GM19193 (cell line): ENCODE data around the gene TENT4A.

Source experiments
- POLR2A ChIP-seq: IDR thresholded peaks from 4 replicates; pipeline ENCODE4 v1.6.1; 2011; ENCODE audit not compliant: insufficient read depth, insufficient read length; ENCODE audit errors: extremely low read depth

TENT4A gene

DNA sequence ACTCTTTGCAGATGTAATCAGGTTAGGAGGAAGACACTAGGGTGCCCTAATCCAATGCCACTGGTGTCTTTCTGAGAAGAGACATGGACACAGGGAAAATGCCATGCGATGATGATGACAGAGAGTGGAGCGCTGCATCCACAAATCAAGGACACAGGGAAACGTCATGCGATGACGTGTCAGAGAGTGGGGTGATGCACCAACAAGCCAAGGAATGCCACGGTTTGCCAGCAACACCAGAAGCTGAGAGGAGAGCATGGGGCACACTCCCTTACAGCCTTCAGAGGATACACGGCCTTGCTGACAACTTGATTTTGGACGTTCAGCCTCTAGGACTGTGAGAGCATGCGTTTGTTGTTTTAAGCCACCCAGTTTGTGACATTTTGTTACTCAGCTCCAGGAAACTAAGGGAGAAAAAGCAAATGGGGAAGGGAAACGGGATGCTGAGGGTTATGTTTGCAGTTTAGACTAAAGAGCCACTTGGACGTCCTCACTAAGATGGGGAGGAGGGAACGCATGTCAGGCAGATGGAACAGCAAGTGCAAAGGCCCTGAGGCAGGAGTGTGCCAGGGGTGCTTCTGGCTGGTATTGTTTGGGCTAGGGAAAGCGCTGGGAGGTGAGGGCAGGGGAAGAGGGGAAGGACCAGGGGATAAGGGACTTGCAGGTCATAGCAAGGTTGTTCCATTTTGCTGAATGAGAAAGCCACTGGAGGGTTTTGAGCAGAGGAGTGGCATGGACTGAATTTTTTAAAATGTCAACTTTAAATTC, 2.5 kb upstream of the TENT4A start:
- TF ChIP-seq POLR2A = no peak

DNA sequence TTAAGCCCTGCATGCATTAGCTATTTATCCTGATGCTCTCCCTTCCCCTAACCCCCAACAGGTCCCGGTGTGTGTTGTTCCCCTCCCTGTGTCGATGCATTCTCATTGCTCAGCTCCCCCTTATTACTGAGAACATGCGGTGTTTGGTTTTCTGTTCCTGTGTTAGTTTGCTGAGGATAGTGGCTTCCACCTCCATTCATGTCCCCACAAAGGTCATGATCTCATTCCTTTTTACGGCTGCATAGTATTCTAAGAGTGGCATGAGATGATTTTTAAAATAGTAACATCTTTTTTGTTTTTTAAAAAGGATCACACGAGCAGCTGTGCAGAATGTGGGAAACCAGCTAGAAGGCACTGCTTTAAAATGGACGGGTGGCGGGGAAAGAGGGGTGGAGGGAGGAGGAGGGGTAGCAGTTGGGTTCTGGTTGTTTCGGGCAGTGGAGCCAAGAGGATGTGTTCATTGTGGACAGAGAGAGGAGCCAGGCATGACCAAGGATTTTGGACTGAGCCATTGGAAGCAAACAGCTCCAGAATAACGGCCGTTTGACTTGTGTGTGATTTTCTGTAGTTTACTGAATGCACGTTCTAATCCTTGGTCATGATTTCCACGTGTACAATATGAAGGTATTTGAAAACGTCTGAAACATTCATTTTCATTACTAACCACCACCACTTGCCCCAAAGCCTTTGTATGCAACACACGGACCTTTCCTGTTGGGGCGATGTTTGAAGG, 1.7 kb upstream of the TENT4A start:
- no peak for TF ChIP-seq POLR2A

DNA sequence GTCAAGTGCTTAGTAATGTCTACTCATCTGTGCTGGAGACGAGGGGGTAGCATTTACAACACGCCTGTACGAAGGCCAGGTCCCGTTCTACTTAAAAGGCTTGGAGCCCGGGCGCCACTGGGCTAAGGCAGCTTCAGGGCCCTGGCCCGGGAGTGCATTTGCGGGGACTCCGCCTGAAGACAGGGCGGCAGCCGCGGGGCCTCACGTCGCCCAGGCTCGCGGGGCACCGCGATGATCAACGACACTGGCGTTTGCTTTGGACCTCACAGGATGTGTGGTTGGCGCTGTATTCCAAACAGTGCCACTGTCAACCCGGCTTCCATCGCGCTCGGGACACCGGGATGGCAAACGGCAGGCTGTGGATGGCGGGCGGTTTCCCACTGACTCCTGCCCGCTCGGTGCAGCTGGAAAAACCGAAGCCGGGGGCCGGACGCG, 1.1 kb upstream of the TENT4A start:
- no peak for TF ChIP-seq POLR2A

DNA sequence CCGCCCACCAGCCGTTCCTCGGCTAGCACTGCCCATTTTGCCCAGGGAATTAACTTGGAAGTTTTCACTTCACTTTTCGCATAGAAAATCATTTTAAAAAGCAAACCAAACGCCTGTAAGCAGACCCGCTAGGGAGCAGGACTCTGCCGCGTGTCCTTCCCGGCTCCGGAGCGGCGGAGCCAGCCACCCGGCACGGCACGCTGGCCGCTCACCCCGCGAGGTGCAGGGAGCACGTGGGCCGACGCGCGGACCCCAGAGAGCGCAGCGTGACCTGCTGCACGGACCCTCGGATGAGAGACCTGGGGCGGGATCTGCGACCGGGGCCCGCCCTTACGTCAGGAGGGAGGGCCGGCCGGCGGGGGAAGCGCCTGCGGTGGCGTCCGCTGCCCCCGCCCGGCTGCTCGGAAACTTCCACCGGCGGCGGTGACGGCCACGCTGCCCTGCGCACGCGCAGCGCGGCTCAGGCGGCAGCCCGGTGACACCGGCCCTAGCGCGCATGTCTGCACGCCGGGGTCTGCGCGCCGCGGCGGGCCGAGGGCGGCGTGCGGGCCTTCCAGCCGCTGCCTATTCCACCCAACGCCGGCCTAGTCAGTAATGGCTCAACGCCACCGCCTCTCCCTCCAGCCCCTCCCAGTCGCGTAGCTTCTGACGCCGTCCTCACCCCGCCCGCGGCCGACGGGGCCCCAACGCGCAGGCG, 507 bp upstream of the TENT4A start:
- TF ChIP-seq POLR2A = peak; percentile 76

DNA sequence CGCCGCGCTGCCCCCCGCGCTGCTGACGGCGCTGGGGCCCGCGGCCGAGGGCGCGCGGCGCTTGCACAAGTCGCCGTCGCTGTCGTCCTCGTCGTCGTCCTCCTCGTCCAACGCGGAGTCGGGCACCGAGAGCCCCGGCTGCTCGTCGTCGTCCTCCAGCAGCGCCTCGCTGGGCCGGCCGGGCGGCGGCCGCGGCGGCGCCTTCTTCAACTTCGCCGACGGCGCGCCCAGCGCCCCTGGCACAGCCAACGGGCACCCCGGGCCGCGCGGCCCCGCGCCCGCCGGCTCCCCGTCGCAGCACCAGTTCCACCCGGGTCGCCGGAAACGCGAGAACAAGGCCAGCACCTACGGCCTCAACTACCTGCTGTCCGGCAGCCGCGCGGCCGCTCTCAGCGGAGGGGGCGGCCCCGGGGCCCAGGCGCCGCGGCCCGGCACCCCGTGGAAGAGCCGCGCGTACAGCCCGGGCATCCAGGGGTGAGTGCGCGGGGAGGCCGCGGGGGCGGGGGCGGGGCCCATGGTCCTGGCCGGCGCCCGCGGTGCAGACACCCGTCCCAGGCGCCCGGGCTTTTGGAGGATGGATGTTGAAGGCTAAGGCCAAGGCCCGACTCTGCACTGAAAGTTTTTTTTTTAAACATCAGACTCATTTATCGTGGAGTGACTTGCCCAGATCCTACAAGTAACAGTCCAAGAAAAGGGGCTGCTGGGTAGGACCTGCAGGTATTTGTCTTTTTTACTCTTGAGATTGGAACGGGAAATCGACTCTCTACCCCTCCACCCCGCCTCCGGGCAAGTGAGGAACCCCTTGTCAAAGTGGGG, 1.2 kb downstream of the TENT4A start:
- TF ChIP-seq POLR2A = no peak

DNA sequence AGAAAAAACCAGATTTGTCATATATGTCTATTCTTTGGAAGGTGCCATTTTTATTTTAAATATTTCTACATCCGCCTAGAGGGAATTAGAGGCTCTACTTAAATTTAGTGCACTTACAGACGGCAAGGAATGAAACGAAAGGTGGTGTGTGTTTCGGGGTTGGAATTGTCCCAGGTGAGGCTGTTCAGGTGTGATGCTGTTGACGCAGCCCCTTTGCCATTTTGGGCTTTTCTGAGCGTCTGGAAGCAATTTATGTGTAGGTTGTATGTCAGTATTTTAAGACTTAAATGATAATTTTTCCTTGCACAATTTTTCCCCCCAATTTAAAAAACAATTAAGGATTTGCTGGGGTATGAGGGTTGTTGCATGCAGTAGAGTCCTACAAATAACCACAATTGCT, 2.0 kb downstream of the TENT4A start:
- no peak for TF ChIP-seq POLR2A

DNA sequence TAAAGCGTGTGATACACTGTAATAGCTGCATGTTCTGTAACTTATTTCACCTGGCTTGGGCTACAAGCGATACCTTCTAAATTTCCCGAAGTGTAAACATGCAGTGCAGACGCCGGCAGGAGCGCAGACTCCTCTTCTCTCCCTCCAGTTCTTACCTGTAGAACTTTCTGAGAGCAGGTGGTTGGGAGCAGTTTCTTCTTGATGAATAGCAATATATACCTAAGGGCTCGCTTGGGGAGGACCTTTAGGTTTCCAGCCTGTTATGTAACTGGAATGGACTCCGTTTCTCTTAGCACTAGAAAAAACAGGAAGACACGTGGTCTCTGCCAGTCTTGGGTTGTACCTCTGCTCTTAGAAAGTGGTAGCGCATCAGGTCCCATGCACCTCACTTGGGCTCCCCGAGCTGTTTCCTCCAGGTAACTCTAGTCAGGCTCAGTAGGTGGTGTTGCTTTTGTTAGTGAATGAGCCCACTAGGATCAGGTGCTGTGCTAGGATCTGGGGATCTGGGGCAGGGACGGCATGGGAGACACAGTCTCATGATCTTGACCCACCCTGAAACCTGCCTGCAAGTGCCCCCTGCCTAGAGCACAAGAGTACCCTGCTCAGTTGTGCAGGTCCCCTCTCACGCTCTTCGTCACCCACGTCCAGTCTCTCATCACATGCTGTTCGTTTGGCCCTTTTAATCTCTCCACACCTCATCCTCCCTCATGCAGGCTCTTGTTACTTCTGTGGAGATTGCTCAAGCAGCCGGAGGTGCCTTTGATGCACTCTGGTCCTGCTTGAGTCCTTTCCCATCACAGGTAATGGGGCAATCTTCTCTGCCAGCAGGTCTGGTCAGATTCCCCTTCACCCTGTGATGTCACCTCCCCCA, 2.8 kb downstream of the TENT4A start:
- no peak for TF ChIP-seq POLR2A

DNA sequence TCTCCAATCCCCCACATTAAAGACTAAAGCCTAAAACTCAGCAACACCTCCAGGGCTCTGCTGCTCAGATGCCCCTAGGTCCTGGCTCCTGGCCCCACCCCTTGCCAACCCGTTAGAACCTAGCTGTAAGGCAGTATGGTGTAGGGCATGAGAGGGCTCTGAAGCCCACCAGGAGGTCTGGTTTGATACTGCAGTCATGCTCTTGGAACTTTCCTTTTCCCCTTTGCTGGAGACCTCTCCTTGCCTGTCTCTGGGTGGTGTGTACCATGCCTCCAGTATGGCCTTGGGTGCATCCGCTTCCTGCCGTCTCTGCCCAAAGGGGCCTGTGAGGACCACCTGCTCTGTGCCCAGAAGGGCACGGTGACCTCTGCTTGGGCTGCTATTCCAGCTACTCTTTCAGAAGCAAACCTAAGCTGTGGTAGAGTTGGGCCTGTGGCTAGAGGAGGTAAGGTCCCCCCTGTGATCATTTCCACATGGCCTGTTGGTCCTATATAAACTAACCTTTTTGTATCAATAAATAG, 3.5 kb downstream of the TENT4A start:
- no peak for TF ChIP-seq POLR2A

DNA sequence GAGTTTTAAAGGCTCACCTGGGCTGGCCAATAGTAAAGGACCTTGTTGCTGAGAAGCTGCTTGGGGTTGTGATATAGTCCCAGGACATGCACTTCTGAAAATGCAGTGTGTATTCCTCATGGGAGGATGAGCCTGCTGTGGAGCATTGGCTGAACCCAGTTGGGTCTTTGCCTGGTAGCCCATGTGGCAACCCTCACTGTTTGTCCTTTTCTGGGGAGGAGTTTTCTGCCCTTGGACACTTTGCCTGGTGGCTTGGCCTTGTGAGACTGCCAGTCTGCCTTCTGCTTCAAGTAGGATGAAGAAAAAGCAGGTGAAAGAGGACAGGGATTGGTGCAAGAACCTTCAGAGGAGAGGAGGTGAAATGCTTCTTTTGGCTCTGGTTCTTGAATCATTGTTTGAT, 4.0 kb downstream of the TENT4A start:
- TF ChIP-seq POLR2A = no peak

DNA sequence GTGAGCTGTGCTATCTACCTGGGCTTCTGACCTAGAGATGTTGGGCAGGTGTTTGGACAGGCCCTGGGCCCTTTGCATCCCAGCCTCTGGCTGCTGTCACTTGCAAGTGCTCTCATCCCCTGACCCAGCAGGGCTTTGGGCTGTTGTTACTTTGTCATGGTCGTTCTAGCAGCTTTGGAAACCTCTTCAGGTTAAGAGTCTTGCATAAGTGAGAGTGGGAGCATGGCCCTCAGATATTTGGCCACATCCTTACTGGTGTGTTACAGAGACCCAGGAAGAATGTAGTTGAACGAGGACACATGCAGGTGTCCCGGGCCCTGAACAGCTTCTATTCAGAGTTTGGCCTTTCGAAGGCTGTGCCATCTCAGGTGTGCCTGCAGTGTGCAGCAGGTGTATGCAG, 4.5 kb downstream of the TENT4A start:
- no peak for TF ChIP-seq POLR2A

DNA sequence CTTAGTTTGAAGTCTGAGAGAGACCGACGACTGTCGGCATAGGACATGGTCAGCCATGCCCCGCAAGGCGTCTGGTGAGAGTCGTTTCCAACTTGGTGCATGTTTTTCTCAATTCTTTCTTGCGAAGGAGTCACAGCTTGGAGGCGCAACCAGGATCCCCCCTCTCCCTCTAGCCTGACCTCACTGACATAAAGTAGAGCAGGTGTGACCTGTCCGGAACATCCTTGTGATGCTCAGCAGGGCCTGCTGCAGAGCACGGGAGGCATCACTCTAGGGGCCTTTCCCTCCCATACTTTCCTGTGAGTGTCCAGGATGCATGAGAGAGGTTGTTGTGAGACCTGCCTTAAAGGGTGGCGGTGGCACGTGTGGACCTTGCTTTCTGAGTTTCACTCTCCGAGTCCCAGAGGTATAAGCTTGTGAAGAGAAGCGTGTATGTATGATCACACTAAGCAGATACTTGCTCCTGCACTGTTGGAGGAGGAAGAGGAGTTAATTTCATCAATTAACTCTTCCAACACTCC, 5.0 kb downstream of the TENT4A start:
- TF ChIP-seq POLR2A = no peak

DNA sequence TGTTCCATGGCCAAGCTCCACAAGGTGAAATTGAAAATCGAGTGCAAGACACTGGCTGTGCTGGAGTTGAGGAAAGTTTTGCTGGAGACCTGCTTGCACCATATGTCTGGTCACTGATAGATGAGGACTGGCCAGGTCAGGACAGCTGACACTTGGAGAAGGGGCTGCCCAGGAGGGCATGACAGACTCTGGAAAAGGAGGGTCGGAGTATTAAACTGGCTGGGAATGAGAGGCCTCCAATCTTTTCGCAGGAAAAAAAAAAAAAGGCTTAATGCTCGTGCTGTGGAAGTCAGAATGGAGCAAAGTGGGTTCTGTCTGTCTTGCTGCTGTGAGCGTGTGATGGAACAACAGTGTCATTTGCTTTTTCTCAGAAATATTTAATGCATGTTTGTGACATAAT, 5.5 kb downstream of the TENT4A start:
- no peak for TF ChIP-seq POLR2A

DNA sequence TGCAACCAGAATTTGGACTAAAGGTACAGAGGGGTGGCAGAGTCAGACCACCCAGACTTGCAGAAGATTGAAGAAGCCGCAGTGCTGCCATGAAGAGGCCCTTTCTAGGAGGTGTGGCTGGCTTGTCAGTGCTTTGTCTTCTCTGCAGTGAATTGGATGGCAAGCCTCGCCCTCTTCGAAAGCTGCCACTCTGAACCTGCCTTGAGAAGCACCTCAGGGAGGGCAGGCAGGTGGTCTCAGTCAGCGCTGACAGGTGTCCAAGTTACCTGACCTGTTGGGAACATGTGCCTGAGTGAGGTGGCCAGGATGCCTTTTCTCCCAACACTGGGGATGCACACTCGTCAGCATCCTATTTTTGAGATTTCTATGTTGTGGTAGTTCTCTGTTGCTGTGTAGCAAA, 6.2 kb downstream of the TENT4A start:
- TF ChIP-seq POLR2A = no peak
